GF-D8 (cell line): ENCODE data around the gene CYFIP2.
"Not testable (repeated sequence)": the region's sequence is repeated elsewhere in the genome, so short reads cannot be mapped to it uniquely, and the experiment has no call there.

Source experiments
- DNase-seq: peaks from one replicate; lab custom pipeline; 2025; lab: John Stamatoyannopoulos, UW

Gene CYFIP2

GRCh38 chr5:157265714-157266285 lies at the start of gene CYFIP2:
Gene CYFIP2, plus strand, starts transcription at chr5:157266123. Its CDS starts 19,239 bp downstream, at chr5:157285362.
- DNase-seq = peak; percentile 15

GRCh38 chr5:157216391-157217142 lies 49.4 kb upstream of the CYFIP2 start:
- no peak for DNase-seq

GRCh38 chr5:157217289-157218024 lies 48.5 kb upstream of the CYFIP2 start:
- DNase-seq = no peak

- DNase-seq = no peak
Observed at GRCh38 chr5:157219491-157220271, 46.2 kb upstream of the CYFIP2 start.

- no peak for DNase-seq
Observed at GRCh38 chr5:157221959-157222358, 44.0 kb upstream of the CYFIP2 start.

- no peak for DNase-seq
Observed at GRCh38 chr5:157222506-157223230, 43.3 kb upstream of the CYFIP2 start.

GRCh38 chr5:157225469-157226422 lies 40.2 kb upstream of the CYFIP2 start:
- DNase-seq = no peak

- no peak for DNase-seq
Observed at GRCh38 chr5:157230610-157231009, 35.3 kb upstream of the CYFIP2 start.

- DNase-seq = no peak
Observed at GRCh38 chr5:157232706-157233105, 33.2 kb upstream of the CYFIP2 start.

- DNase-seq = no peak
Observed at GRCh38 chr5:157233515-157233914, 32.4 kb upstream of the CYFIP2 start.

- DNase-seq = no peak
Observed at GRCh38 chr5:157236423-157236822, 29.5 kb upstream of the CYFIP2 start.

GRCh38 chr5:157241483-157241882 lies 24.4 kb upstream of the CYFIP2 start:
- no peak for DNase-seq

- DNase-seq = not testable (repeated sequence)
Observed at GRCh38 chr5:157244704-157245103, 21.2 kb upstream of the CYFIP2 start.

GRCh38 chr5:157245476-157245875 lies 20.4 kb upstream of the CYFIP2 start:
- no peak for DNase-seq

GRCh38 chr5:157245886-157246285 lies 20.0 kb upstream of the CYFIP2 start:
- DNase-seq = no peak

GRCh38 chr5:157247267-157247666 lies 18.7 kb upstream of the CYFIP2 start:
- no peak for DNase-seq

- no peak for DNase-seq
Observed at GRCh38 chr5:157248821-157249470, 17.0 kb upstream of the CYFIP2 start.

GRCh38 chr5:157252711-157253465 lies 13.0 kb upstream of the CYFIP2 start:
- peak; percentile 80 for DNase-seq

GRCh38 chr5:157253547-157253946 lies 12.4 kb upstream of the CYFIP2 start:
- no peak for DNase-seq
